GDM1 (cell line): ENCODE measurements around the gene NRSN2.
"Not testable (repeated sequence)": the region's sequence is repeated elsewhere in the genome, so short reads cannot be mapped to it uniquely, and the experiment has no call there.

Experiments
- DNase-seq: peaks from one replicate; lab custom pipeline; 2025; lab: John Stamatoyannopoulos, UW

Gene NRSN2

DNA sequence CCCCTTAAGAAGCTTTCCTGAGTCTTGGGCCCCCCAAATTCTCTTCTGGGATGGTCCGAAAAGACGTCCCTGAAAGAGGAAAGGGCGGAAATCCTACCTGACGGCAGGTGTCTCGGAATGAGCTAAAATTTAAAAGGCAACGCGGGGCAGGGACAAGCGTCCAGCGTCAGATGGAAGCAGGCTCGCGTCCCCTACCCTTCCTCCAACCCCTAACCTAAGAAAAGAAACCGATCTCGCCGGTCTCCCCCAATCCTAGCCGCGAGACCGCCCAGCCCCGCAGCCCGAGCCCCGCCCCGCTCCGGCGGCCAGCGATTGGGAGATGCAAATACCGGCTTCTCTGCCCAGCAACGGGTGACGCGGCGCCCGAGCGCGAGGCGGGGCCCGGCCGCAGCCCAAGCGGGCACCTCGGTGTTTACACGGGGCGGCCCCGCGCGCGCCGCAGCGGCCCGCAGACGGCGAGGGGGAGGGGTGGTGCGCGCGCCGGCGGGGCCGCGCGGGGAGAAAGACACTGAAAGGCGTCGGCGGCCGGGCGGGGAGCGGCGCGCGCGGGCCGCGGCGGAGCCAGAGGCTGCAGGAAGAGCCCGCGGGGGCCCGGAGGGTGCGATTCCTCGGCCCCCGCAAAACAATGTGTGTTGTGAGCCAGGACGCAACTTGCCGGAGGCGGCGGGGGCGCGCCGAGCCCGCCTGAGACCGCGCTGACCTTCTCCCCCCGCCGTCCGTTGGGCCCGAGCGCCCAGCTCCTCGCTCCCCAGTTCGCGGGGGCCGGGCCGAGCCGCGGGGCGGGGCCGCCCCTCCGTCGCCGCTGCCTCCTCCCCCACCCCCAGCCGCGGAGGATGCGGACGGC is 21.6 kb upstream of the NRSN2 start, which contains the start of gene SOX12:
Gene SOX12 (plus strand): TSS at position 508 of the 844 bp plus-strand sequence. CDS start 373 bp downstream, outside the sequence.
- peak; percentile 93 for DNase-seq

DNA sequence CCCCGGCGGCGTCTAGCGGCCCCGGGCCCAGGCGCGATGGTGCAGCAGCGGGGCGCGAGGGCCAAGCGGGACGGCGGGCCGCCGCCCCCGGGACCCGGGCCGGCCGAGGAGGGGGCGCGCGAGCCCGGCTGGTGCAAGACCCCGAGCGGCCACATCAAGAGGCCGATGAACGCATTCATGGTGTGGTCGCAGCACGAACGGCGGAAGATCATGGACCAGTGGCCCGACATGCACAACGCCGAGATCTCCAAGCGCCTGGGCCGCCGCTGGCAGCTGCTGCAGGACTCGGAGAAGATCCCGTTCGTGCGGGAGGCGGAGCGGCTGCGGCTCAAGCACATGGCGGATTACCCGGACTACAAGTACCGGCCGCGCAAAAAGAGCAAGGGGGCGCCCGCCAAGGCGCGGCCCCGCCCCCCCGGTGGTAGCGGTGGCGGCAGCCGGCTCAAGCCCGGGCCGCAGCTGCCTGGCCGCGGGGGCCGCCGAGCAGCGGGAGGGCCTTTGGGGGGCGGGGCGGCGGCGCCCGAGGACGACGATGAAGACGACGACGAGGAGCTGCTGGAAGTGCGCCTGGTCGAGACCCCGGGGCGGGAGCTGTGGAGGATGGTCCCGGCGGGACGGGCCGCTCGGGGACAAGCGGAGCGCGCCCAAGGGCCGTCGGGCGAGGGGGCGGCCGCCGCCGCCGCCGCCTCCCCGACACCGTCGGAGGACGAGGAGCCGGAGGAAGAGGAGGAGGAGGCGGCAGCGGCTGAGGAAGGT is 20.8 kb upstream of the NRSN2 start:
- peak; percentile 52 for DNase-seq

DNA sequence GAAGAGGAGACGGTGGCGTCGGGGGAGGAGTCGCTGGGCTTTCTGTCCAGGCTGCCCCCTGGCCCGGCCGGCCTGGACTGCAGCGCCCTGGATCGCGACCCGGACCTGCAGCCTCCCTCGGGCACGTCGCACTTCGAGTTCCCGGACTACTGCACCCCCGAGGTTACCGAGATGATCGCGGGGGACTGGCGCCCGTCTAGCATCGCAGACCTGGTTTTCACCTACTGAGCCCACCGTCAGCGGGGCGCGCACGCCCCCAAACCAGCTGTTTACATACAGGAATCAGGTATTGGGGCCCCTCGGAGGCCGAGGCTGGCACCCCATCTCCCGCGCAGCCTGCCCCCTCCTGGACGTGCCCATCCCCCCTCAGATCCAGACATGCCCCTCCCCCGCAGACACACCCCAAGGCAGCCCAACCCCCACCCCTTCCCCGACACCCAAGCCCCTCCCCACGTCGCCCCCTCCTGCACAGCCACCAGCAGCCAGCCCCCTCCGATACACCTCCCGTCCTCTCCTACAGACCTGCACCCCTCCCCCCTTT is 20.2 kb upstream of the NRSN2 start:
- no peak for DNase-seq

DNA sequence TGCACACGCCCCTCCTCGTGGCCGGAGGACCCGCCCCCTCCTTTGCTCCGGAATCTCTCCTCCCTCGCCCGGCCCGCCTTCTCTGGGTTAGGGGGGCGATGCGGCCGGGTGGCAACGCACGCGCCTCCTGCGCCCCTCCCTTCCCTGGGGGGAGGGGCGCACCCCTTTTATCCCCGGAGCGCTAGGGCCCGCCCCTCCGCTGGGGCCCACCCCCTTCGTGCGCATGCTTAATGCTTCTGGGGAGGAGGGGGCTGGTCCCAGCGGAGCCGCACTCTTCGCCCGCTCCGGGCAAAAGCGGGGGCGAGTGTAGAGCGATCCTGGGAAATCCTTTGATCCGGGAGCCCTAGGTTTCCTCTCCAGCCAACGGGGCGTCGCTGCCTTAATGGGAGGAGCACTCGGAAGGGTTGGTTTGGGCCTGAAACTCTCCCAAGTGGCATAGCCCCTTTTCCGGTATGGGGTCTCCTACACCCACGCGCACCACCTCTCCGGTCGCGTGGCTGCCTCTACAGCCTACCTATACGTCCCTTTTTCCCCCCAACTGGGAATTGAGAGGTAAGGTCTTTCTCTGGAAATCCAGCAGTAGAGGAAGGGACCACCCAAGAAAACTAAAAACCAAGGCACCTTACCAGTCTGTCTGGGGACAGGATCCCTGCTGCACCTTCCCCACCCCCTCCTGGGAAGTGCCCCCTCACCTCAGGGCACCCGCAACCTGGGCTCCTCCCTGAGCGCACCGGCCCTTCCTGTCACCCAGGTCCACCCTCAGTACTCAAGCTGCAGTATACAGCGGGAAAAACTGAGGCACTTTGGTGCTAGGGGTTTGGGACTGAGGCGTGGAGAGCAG is 19.5 kb upstream of the NRSN2 start:
- DNase-seq, result peak; percentile 91

DNA sequence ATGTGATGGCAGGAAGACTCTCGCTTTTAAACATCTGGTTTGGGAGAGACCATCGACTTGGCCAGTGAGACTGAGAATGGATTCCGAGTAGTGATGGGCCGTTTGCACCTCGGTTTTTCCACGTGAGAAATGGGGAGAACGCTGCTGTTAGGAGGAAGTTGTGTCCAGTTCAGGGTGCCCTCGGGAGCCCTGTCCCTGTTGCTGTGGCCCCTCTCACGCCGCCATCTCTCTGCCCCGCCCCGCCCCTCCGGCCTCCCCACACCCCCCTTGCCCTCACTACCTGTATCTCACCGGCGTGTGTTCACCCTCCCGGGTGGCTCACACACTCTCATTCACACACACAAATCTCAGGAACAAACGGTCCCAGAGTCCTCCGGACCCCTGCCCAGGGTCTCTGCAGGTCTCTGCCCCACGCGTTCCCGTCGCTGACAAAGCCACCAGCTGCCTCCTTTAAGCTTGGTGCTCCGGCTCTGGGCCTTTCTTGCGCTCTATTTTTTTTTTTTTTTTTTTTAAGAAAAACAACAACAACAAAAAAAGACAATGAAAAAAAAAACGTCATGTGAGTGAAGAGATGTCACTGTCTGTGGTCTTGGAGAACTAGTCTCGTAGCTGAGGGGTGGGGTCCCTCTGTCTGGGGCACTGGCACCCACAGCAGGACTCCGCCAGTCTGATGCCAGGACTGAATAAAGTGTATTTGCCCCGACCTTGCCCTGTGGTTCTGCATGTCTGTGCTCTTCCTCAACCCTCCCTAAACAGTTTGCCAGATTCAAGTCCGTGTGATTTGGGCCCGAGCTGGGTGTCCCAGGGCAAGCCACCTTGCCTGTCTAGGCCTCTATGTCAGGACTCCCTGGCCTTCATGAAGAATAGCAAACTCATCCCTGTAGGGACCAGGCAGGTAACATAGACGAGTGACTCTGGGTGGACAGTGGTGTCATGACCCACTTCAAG is 18.6 kb upstream of the NRSN2 start:
- DNase-seq, result no peak

- no peak for DNase-seq
Measured at GRCh38 chr20:328975-329695, 17.8 kb upstream of the NRSN2 start.

DNA sequence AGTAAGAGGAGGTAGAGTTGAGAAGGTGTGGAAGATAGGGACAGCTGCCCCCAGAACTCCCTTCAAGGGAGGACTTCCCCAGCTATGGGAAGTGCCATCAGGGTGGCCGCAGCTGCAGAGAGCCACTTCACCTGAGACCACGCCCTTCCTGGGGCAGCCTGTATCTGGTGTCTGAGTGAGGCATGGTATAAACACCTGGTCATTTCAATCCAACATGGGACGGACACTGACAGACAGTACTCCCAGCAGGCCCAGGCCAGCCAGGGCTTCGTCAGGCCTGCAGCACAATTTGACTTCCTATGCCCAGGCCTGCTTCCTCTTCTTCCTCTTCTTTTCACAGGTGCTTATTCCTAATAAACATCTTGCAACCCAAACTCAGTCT is 17.1 kb upstream of the NRSN2 start:
- DNase-seq, result no peak

- peak; percentile 72 for DNase-seq
Measured at GRCh38 chr20:330233-331149, 16.4 kb upstream of the NRSN2 start.

GRCh38 chr20:334578-334977 is 12.3 kb upstream of the NRSN2 start:
- no peak for DNase-seq

DNA sequence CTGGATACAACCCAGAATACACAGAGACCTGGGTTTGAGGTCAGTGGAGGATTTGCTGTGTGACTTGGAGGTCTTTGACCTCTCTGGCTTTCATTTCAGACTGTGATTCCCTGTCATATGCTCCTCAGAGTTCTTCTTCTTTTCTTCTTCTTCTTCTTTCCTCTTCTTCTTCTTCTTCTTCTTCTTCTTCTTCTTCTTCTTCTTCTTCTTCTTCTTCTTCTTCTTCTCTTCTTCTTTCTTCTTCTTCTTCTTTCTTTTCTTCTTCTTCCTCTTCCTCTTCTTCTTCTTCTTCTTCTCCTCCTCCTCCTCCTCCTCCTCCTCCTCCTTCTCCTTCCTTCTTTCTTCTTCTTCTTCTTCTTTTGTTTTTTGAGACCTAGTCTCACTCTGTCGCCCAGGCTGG is 10.9 kb upstream of the NRSN2 start:
- DNase-seq, result not testable (repeated sequence)

DNA sequence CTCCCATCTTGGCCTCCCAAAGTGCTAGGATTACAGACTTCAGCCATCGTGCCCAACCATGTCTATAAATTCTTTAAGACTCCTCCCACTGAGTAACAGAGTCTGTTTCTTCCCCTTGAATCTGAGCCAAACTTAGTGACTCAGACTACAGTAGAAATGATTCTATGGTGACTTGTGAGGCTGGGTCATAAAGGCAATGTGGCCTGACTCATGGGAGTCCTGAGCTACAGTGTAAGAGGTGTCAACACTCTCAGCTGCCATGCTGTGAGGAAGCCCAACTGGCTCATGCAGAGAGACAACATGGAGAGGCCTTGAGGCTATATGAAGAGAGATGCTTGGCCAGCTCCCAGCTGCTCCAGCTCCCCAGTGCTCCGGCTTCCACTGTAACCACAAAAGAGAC is 5.2 kb upstream of the NRSN2 start:
- DNase-seq, result peak; percentile 31

GRCh38 chr20:343107-343506 is 3.8 kb upstream of the NRSN2 start:
- no peak for DNase-seq

GRCh38 chr20:346033-346639 is 775 bp upstream of the NRSN2 start:
- DNase-seq, result no peak

DNA sequence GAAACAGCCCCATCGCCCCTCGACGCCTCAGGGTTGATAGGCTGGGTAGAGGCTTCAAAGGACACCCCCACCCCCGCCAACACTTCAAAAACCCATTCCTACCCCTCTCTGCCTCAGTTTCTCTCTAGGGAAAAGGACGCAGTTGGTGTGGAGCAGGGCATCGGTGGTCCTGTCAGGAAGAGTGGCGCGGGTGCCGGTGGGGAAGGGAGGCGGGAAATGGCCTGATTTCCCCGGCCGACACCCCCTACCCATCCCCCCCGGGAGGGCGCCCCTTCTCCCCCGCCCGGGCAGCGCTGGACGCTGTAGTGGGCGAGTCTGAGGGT is 367 bp downstream of the NRSN2 start:
- DNase-seq, result no peak

GRCh38 chr20:347640-348484 is 951 bp downstream of the NRSN2 start:
- DNase-seq, result peak; percentile 47

GRCh38 chr20:348972-349841 is 2.3 kb downstream of the NRSN2 start:
- no peak for DNase-seq

DNA sequence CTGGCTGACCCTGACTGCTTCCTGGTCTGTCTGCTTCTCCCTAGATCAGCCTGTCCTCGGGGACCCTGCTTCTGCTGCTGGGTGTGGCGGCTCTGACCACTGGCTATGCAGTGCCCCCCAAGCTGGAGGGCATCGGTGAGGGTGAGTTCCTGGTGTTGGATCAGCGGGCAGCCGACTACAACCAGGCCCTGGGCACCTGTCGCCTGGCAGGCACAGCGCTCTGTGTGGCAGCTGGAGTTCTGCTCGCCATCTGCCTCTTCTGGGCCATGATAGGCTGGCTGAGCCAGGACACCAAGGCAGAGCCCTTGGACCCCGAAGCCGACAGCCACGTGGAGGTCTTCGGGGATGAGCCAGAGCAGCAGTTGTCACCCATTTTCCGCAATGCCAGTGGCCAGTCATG is 6.3 kb downstream of the NRSN2 start:
- DNase-seq, result no peak
